ENCODE results near the gene MAP3K14. TPM values are rescaled to one million over a fixed set of nuclear protein-coding genes. Genes with fewer than 3 reads are reported as not detected.

Gene MAP3K14
- total RNA-seq, 2 donors from 2014 or later = 12.5 to 16.1 TPM

DNA sequence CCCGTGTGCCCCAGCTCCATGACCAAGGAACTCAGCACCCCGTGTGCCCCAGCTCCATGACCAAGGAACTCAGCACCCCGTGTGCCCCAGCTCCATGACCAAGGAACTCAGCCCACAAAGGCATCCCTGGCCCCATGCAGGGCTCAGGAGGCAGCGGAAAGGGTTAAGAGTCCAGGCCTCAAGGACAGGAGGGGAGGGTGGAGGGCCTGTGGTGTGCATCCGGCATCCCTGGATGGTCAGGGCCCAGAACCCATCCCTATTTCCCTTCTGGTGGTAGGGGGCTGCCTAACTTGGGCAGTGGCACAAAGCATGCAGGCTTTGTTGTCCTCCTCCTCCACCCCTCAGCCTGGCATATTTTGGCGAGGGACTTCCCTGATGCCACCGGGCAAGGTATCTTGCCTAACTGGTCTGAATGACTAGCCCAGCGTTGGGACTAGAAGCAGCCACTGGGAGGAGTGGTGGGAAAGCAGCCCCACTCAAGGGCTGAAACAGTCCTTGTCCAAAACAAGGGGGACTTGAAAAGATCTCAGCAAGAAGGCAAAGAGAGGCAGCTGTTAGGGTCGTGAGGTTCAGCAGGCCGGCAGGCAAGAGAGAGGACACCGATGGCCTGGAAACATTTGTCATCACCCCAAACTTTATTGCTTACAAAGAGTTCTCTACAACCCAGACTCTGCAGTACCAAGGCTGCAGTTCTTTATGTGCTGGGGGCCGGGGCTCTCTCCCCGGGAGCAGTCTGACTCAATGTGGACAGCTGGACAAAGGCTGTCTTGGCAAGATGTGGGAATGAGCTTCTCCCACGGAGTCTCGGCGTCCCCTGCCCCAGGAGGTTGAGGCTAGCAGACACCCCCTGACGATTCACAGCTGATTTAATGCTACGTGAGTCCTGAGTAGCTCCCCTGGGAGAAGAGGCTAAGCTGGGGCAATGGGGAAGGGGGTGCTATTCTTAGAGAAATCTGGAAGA is 54.0 kb downstream of the MAP3K14 start:
- Histone ChIP-seq H3K27ac (peak overlapping the region; percentile 79 to 84), H3K27me3 (replicated peaks; ENCODE audit: insufficient read depth) (no peaks in the 10 kb centered on the region), H3K36me3 (peaks cover 7 to 11% of the 10 kb centered on the region in 2 donors), H3K9me3 (no peaks in the 10 kb centered on the region), H3K4me1 (replicated peaks) (peaks cover 7% of the 10 kb centered on the region), H3K4me3 (peak overlapping the region; percentile 54 to 63)
- 43% methylated on average over 17 of the region's 18 CpGs for WGBS
- TF ChIP-seq POLR2AphosphoS5 (IDR thresholded peaks at IDR 0.05) (peak; percentile 35), POLR2A (IDR thresholded peaks at IDR 0.05) (no peak)
- TF ChIP-seq, protein P1, sequence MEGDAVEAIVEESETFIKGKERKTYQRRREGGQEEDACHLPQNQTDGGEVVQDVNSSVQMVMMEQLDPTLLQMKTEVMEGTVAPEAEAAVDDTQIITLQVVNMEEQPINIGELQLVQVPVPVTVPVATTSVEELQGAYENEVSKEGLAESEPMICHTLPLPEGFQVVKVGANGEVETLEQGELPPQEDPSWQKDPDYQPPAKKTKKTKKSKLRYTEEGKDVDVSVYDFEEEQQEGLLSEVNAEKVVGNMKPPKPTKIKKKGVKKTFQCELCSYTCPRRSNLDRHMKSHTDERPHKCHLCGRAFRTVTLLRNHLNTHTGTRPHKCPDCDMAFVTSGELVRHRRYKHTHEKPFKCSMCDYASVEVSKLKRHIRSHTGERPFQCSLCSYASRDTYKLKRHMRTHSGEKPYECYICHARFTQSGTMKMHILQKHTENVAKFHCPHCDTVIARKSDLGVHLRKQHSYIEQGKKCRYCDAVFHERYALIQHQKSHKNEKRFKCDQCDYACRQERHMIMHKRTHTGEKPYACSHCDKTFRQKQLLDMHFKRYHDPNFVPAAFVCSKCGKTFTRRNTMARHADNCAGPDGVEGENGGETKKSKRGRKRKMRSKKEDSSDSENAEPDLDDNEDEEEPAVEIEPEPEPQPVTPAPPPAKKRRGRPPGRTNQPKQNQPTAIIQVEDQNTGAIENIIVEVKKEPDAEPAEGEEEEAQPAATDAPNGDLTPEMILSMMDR (IDR thresholded peaks at IDR 0.05) = peak in 2 of 4 experiments; percentile 15 to 19
- DNase-seq (ENCODE audit: low spot score) = peak; percentile 49
- intact Hi-C loops (cut with DNase I) = no loop called here

DNA sequence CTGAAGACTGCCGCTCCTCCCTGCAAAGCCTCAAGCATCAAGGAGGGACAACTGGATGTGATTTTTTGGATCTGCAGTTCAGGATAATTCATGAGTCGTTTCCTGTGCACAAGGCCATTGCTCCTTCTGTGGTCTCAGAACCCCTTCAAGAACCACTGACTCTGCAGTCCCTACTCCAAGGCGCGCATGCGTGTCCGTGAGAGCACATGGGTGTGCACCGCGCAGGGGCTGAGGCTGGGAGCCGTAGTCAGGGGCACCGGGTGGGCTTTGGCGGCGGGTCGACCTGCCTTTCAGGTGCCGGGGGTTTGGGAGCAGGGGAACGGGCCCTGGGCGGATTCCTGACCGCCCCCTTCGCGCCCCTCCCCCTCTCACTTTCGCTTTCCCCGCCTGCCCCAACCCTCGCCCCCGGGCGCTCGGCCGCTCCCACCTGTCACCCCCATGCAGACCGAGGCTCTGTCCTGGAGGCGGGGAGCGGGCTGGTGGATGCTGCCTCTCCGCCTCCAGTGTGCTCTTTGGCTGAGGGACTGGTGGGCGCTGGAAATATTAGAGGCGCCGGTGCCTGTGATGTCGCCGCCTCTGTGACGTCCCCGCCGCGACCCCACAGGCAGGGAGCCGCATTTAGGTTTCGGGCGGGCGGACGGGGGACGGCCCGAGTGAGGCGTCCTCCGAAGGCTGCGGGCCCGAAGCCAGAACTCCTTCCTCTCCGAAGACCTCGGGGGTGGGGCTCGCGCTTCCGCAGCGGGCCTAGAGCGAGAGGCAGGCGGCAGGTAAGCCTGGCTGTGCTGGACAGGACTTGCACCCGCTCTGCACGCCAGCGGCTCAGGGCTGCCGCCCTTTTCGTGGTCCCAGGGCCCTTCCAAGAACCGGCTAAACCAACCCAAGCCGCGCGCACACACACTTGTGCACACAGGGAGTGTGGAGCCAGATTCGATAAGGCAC is 55.0 kb downstream of the MAP3K14 start, which contains the start of gene SPATA32:
SPATA32 (minus strand) TSS at position 518 of the 939 bp plus-strand sequence; CDS start at position 440, 78 bp downstream.
- Histone ChIP-seq H3K9me3 (no peaks in the 10 kb centered on the region), H3K4me3 (peak within 1 kb of the TSS; percentile 54 to 63), H3K36me3 (peaks cover 0 to 2% of the 10 kb centered on the region in 2 donors), H3K4me1 (replicated peaks) (peaks cover 7% of the 10 kb centered on the region), H3K27ac (peak within 1 kb of the TSS; percentile 79 to 84), H3K27me3 (replicated peaks; ENCODE audit: insufficient read depth) (no peaks in the 10 kb centered on the region)
- DNase-seq (ENCODE audit: low spot score) = peak; percentile 51
- intact Hi-C loops (cut with DNase I) = no loop called here
- TF ChIP-seq POLR2AphosphoS5 (IDR thresholded peaks at IDR 0.05) = peak; percentile 18
- TF ChIP-seq POLR2A (IDR thresholded peaks at IDR 0.05) = no peak
- TF ChIP-seq, protein P1 (IDR thresholded peaks at IDR 0.05) = no peak
- WGBS = 1% methylated on average over 64 of the region's 68 CpGs

DNA sequence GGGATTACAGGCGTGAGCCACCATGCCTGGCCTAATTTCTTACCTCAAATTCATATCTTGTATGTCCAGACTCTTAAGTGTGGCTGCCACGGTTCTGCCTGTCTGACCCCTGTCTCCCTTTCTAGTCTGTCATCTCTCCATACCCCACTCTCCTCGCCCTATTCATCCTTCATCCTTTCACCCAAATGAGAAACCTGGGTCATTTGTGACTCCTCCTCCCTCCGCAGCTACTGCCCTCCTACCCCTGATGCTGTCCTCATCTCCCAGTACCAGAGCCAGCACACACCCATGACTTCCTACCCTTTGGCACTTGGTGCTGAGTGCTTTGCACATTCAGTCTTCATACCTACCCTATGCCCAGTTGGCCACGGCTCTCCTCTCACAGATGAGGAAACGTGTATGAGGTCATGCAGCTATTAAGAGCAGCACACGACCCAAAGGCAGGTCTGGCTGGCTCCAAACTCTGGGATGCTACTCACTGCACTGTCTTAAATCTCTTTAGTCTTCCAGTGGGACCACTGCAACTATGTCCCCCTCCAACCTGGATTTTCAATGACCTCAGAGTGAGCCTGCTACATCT is 56.5 kb downstream of the MAP3K14 start:
- TF ChIP-seq POLR2AphosphoS5 (IDR thresholded peaks at IDR 0.05) = no peak
- TF ChIP-seq, protein P1 (IDR thresholded peaks at IDR 0.05) = no peak
- Histone ChIP-seq H3K9me3 (no peaks in the 10 kb centered on the region), H3K36me3 (no peaks in the 10 kb centered on the region), H3K4me1 (replicated peaks) (peaks cover 7% of the 10 kb centered on the region), H3K27ac (no peak overlapping the region), H3K27me3 (replicated peaks; ENCODE audit: insufficient read depth) (no peaks in the 10 kb centered on the region), H3K4me3 (no peak overlapping the region)
- DNase-seq (ENCODE audit: low spot score) = no peak
- 85% methylated on average over 7 of the region's 7 CpGs for WGBS
- intact Hi-C loops (cut with DNase I) = no loop called here

DNA sequence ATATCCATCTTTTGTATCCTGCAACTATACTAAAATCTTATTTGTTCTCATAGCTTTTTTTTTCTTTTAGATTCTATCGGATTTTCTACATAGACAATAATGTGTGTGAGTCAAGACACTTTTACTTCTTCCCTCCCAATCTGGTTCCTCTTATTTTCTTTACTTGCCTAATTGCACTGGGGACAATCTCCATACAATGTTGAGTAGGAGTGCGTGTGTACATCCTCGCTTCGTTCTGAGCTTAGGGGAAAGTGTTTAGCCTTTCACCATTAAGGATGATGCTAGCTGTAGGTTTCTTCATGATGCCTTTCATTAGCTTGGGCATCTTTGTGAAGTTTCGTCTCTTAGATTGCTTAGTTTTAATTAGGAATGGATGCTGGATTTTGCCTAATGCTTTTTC is 57.8 kb downstream of the MAP3K14 start:
- TF ChIP-seq POLR2AphosphoS5 (IDR thresholded peaks at IDR 0.05) (no peak), POLR2A (IDR thresholded peaks at IDR 0.05) (no peak)
- TF ChIP-seq, protein P1 (IDR thresholded peaks at IDR 0.05) = no peak
- H3K36me3 ChIP-seq = no peaks in the 10 kb centered on the region
- intact Hi-C loops (cut with DNase I) = no loop called here
- 48% methylated on average over 5 of the region's 5 CpGs for WGBS
- no peak overlapping the region for H3K27ac ChIP-seq
- DNase-seq (ENCODE audit: low spot score) = no peak
- H3K4me1 ChIP-seq (replicated peaks) = peaks cover 7% of the 10 kb centered on the region
- no peaks in the 10 kb centered on the region for H3K9me3 ChIP-seq
- H3K27me3 ChIP-seq (replicated peaks; ENCODE audit: insufficient read depth) = no peaks in the 10 kb centered on the region
- H3K4me3 ChIP-seq = no peak overlapping the region

Measured in prostate gland (tissue), 2 donors.